22Rv1 (cell line): ENCODE data around the gene DCX.

Source experiments
- CTCF ChIP-seq: fragments of 450-650 bp; IDR thresholded peaks from 2 replicates; pipeline ENCODE4 v1.5.1; 2017; ENCODE audit warnings: mild to moderate bottlenecking
- ZFX ChIP-seq: fragments of 450-650 bp; IDR thresholded peaks from 2 replicates; pipeline ENCODE4 v1.6.1; 2017; ENCODE audit warnings: antibody characterized with exemption, borderline replicate concordance

DNA sequence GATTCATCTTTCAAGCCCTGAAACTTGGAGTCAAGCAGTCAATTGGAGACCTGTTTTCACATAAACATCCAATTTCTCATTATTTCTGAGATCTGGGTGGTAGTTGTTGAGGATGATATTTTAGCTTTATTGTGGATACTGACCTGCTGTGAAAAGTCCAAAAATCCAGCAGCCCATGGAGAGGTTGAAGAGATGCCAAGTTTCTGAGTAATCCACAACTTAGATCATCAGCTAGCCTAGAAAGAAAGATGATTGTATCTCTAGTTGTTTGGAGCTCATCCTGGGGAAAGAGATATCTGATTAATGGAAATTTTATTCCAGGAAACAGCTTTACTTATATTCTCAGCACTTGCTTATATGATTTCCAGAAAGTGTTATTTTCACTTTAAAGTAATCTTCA is 48.6 kb upstream of the DCX start:
- TF ChIP-seq CTCF (no peak), ZFX (no peak)
